Keratinocyte (primary cell): Measurements from ENCODE around the gene POLR1B. TPM values are rescaled to one million over a fixed set of nuclear protein-coding genes. Genes with fewer than 3 reads are reported as not detected.
A peak's percentile ranks its signal among the peaks of the same experiment; 100 is the strongest.

Experiments used
- DNase-seq: peaks from one replicate; pipeline ENCODE4 v3.0.0-alpha.2; 2011; ENCODE audit warnings: low read depth, missing footprints, low spot score
- FAIRE-seq: peaks from 2 replicates; lab custom pipeline; 2011; peaks lifted over from hg19 to GRCh38; lab: Jason Lieb, UNC
- H2AFZ ChIP-seq: 2 replicates; pipeline ENCODE4 v1.6.0; 2012; ENCODE audit warnings: low read length, control low read depth, inconsistent platforms; ENCODE audit not compliant: control insufficient read depth
- H3K27ac ChIP-seq: 2 replicates; pipeline ENCODE4 v1.5.1; 2011; ENCODE audit warnings: low read length; ENCODE audit not compliant: control insufficient read depth, insufficient read depth
- H3K27me3 ChIP-seq: 3 replicates; pipeline ENCODE4 v1.6.0; 2011; ENCODE audit warnings: low read length; ENCODE audit not compliant: control insufficient read depth, insufficient read depth; ENCODE audit errors: extremely low read depth
- H3K36me3 ChIP-seq, 2 experiments: 2 replicates in 1 of 2; 3 replicates in 1 of 2; pipeline ENCODE4 v1.5.1; 2011; ENCODE audit warnings: low read length in 2 of 2, mild to moderate bottlenecking in 1 of 2; ENCODE audit not compliant: control insufficient read depth in 2 of 2, insufficient read depth in 2 of 2; ENCODE audit errors: extremely low read depth in 1 of 2
- H3K4me1 ChIP-seq: 3 replicates; pipeline ENCODE4 v1.5.1; 2011; ENCODE audit warnings: low read length; ENCODE audit not compliant: control insufficient read depth, insufficient read depth; ENCODE audit errors: extremely low read depth
- H3K4me2 ChIP-seq: 3 replicates; pipeline ENCODE4 v1.6.0; 2011; ENCODE audit warnings: low read depth, low read length; ENCODE audit not compliant: control insufficient read depth, insufficient read depth; ENCODE audit errors: extremely low read depth
- H3K4me3 ChIP-seq, 3 experiments: fragments of 200-600 bp in 1 of 3; sonication (generic) in 1 of 3; 2 replicates in 2 of 3; 3 replicates in 1 of 3; pipeline ENCODE4 v1.5.1; 2011 to 2016; ENCODE audit warnings: low read length in 3 of 3, mild to moderate bottlenecking in 3 of 3, control low read depth in 2 of 3, inconsistent platforms in 1 of 3, low read depth in 1 of 3, mixed read lengths in 1 of 3, mixed run types in 1 of 3, moderate library complexity in 1 of 3; ENCODE audit not compliant: control insufficient read depth in 2 of 3, insufficient read depth in 2 of 3; ENCODE audit errors: extremely low read depth in 1 of 3
- H3K79me2 ChIP-seq: 2 replicates; pipeline ENCODE4 v1.6.0; 2012; ENCODE audit warnings: low read length; ENCODE audit not compliant: control insufficient read depth, insufficient read depth
- H3K9ac ChIP-seq: 3 replicates; pipeline ENCODE4 v1.6.0; 2011; ENCODE audit warnings: low read length; ENCODE audit not compliant: control insufficient read depth, insufficient read depth; ENCODE audit errors: extremely low read depth
- H3K9me1 ChIP-seq: 3 replicates; pipeline ENCODE4 v1.6.0; 2011; ENCODE audit warnings: low read length; ENCODE audit not compliant: control insufficient read depth, insufficient read depth; ENCODE audit errors: extremely low read depth
- H3K9me3 ChIP-seq: 2 replicates; pipeline ENCODE4 v1.5.1; 2012; ENCODE audit warnings: low read depth, low read length; ENCODE audit not compliant: control insufficient read depth
- H4K20me1 ChIP-seq: 3 replicates; pipeline ENCODE4 v1.6.0; 2011; ENCODE audit warnings: low read length; ENCODE audit not compliant: control insufficient read depth, insufficient read depth; ENCODE audit errors: extremely low read depth
- EZH2 ChIP-seq: IDR thresholded peaks from one replicate; pipeline ENCODE4 v1.6.1; 2012; ENCODE audit warnings: inconsistent platforms, mild to moderate bottlenecking, low read length, moderate library complexity
- dilution Hi-C: fragments of 300-500 bp; cut with MboI; formaldehyde crosslinking; loops from one replicate; pipeline ENCODE4 v1.7.0; 2020; ENCODE audit warnings: low sequenced_read_pairs; ENCODE audit not compliant: extremely low pct_ligation_motif_present
- polyA plus RNA-seq, 5 experiments: library from polyadenylated mRNA; depleted of rRNA in 3 of 5; stranded (reverse) in 3 of 5; stranded (forward) in 1 of 5; unstranded in 1 of 5; fragments of >200 nt; gene quantifications; 1 replicate in 1 of 5; 2 replicates in 3 of 5; 3 replicates in 1 of 5; pipeline versions ENCODE4 v1.2.1 to v1.2.3, GENCODE V29; 2011 to 2012; ENCODE audit warnings: missing spikeins in 2 of 5, low read depth in 1 of 5, low replicate concordance in 1 of 5
- TF ChIP-seq, protein P1 (sequence below), 3 experiments: IDR thresholded peaks in 1 of 3; conservative IDR thresholded peaks in 1 of 3; optimal IDR thresholded peaks in 1 of 3; 2 replicates in 2 of 3; 3 replicates in 1 of 3; pipeline versions ENCODE3 to v1.5.1; 2011; ENCODE audit warnings: low read length in 3 of 3, mild to moderate bottlenecking in 3 of 3, moderate library complexity in 2 of 3, control low read depth in 1 of 3, inconsistent platforms in 1 of 3; ENCODE audit not compliant: insufficient read depth in 2 of 3; ENCODE audit errors: extremely low read depth in 1 of 3

POLR1B gene
- polyA plus RNA-seq, 1 donor (not counting 4 experiments of a cell fraction or from before 2014, with no cell fraction given): 31.9 TPM

- no peak overlapping the region for H2AFZ ChIP-seq
- peaks cover 12% of the 10 kb centered on the region for H3K4me1 ChIP-seq
- H3K27ac ChIP-seq: no peak overlapping the region
- FAIRE-seq (no peak), DNase-seq (no peak)
- peaks cover 4% of the 10 kb centered on the region for H4K20me1 ChIP-seq
- TF ChIP-seq EZH2: no peak
- TF ChIP-seq, protein P1, sequence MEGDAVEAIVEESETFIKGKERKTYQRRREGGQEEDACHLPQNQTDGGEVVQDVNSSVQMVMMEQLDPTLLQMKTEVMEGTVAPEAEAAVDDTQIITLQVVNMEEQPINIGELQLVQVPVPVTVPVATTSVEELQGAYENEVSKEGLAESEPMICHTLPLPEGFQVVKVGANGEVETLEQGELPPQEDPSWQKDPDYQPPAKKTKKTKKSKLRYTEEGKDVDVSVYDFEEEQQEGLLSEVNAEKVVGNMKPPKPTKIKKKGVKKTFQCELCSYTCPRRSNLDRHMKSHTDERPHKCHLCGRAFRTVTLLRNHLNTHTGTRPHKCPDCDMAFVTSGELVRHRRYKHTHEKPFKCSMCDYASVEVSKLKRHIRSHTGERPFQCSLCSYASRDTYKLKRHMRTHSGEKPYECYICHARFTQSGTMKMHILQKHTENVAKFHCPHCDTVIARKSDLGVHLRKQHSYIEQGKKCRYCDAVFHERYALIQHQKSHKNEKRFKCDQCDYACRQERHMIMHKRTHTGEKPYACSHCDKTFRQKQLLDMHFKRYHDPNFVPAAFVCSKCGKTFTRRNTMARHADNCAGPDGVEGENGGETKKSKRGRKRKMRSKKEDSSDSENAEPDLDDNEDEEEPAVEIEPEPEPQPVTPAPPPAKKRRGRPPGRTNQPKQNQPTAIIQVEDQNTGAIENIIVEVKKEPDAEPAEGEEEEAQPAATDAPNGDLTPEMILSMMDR (optimal IDR thresholded peaks at IDR 0.05 in 1 of 3, IDR thresholded peaks at IDR 0.05 in 1 of 3, conservative IDR thresholded peaks at IDR 0.05 in 1 of 3; ENCODE audit: extremely low read depth in 1 of 3, insufficient read depth in 2 of 3, low read length in 3 of 3): no peak
- H3K9me1 ChIP-seq: no peaks in the 10 kb centered on the region
- no peak overlapping the region for H3K4me2 ChIP-seq
- H3K9ac ChIP-seq: no peak overlapping the region
- no peak overlapping the region for H3K4me3 ChIP-seq
- dilution Hi-C loops: no loop called here
- H3K36me3 ChIP-seq: peaks cover 1% of the 10 kb centered on the region in 2 experiments
- no peaks in the 10 kb centered on the region for H3K9me3 ChIP-seq
- H3K27me3 ChIP-seq: no peaks in the 10 kb centered on the region
- H3K79me2 ChIP-seq: peaks cover 36% of the 10 kb centered on the region
Measured at GRCh38 chr2:112540906-112541305, 1.4 kb upstream of the POLR1B start.

DNA sequence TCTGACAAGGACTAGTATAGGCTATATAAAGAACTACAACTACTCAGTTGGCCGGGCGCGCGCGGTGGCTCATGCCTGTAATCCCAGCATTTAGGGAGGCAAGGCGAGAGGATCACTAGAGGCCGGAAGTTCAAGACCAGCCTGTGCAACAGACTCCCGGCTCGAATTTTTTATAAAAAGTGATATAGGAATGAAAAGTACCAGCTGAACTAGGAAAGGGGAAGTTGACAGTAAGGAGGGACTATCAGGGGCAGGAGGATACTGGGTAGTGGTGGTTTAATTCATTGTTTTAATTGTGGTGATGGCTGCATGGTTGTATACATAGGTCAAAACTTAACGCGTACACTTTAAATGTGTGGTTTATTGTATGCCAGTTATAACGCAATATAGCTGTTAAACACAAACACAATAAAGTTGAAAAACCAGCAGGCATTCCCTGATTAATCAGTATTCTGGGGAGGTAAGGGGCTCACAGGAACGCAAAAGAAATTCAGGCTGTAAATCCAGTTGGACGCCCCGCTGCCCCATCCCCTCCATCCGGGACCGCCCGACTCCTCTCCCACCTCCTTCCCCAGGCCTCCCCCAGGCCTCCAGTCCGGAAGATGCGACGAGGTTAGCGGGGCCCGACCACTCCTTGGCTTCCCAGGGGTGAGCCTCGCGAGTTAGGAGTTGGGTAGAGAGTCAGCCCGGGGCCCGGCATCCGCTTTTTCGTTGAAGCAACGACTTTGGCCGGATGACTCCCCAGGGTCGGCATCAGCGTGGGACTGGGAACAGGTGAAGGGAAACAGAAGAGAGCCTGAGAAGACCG lies 746 bp upstream of the POLR1B start:
- Histone ChIP-seq H4K20me1 (peaks cover 4% of the 10 kb centered on the region), H3K9me3 (no peaks in the 10 kb centered on the region), H3K27ac (peak overlapping the region; percentile 70), H2AFZ (peak overlapping the region; percentile 98), H3K27me3 (no peaks in the 10 kb centered on the region), H3K9me1 (no peaks in the 10 kb centered on the region), H3K79me2 (peaks cover 40% of the 10 kb centered on the region), H3K4me1 (peaks cover 12% of the 10 kb centered on the region), H3K4me3 (peak overlapping the region; percentile 73 to 97 (median 87)), H3K4me2 (peak overlapping the region; percentile 92), H3K9ac (peak overlapping the region; percentile 82), H3K36me3 (peaks cover 3 to 6% of the 10 kb centered on the region in 2 experiments)
- FAIRE-seq: no peak
- DNase-seq: no peak
- dilution Hi-C loops: no loop called here
- TF ChIP-seq EZH2: no peak
- TF ChIP-seq, protein P1 (optimal IDR thresholded peaks at IDR 0.05 in 1 of 3, IDR thresholded peaks at IDR 0.05 in 1 of 3, conservative IDR thresholded peaks at IDR 0.05 in 1 of 3; ENCODE audit: extremely low read depth in 1 of 3, insufficient read depth in 2 of 3, low read length in 3 of 3): no peak
